Breast epithelium (tissue), 4 donors: Measurements from ENCODE around the gene NCK1. TPM values are rescaled to one million over a fixed set of nuclear protein-coding genes. Genes with fewer than 3 reads are reported as not detected.
A peak's percentile ranks its signal among the peaks of the same experiment; 100 is the strongest.

ENCODE experiments used
- DNase-seq, 2 donors: peaks; one replicate each; pipeline ENCODE4 v3.0.0-alpha.2; 2019; ENCODE audit warnings: low spot score in 2 of 2
- H3K27ac ChIP-seq, 2 donors: fragments of 200-600 bp; sonication (generic) in 1 of 2; one replicate each; pipeline ENCODE4 v1.5.1; 2016 to 2019; ENCODE audit warnings: mild to moderate bottlenecking in 1 of 2
- H3K27me3 ChIP-seq, 2 donors: fragments of 200-600 bp; sonication (generic) in 1 of 2; one replicate each; pipeline versions ENCODE4 v1.5.1 to v1.6.0; 2017 to 2019; ENCODE audit warnings: control low read depth in 1 of 2, mild to moderate bottlenecking in 1 of 2
- H3K36me3 ChIP-seq: fragments of 200-600 bp; one replicate; pipeline ENCODE4 v1.5.1; 2019
- H3K4me1 ChIP-seq, 2 donors: fragments of 200-600 bp; sonication (generic); one replicate each; pipeline ENCODE4 v1.5.1; 2016 to 2019; ENCODE audit warnings: control low read depth in 1 of 2
- H3K4me3 ChIP-seq, 3 donors: fragments of 200-600 bp; sonication (generic); 1 replicate in 2 of 3; 2 replicates in 1 of 3; pipeline ENCODE4 v1.5.1; 2016 to 2019; ENCODE audit warnings: mild to moderate bottlenecking in 3 of 3, moderate library complexity in 2 of 3
- H3K9me3 ChIP-seq, 2 donors: fragments of 200-600 bp; sonication (generic) in 1 of 2; one replicate each; pipeline ENCODE4 v1.5.1; 2016 to 2019; ENCODE audit warnings: control low read depth in 1 of 2
- CTCF ChIP-seq, 3 donors: fragments of 450-650 bp; IDR thresholded peaks; one replicate each; pipeline ENCODE4 v1.5.1; 2016 to 2017; ENCODE audit warnings: antibody characterized with exemption in 3 of 3, mild to moderate bottlenecking in 3 of 3, moderate library complexity in 3 of 3
- POLR2A ChIP-seq: fragments of 450-650 bp; IDR thresholded peaks from one replicate; pipeline ENCODE4 v1.6.1; 2016; ENCODE audit warnings: antibody characterized with exemption, mild to moderate bottlenecking, moderate library complexity
- POLR2AphosphoS5 ChIP-seq, 3 donors: sonication (generic); formaldehyde crosslinking; IDR thresholded peaks; one replicate each; pipeline ENCODE4 v1.6.1; 2017; ENCODE audit warnings: antibody characterized with exemption in 3 of 3
- intact Hi-C: fragments of 100-400 bp; cut with DNase I; formaldehyde crosslinking; loops from one replicate; pipeline ENCODE4 v1.15.1; 2023; ENCODE audit warnings: low total_unique reads
- total RNA-seq, 3 donors: library from RNA; depleted of rRNA; stranded (reverse); fragments of >200 nt; gene quantifications; one replicate each; pipeline ENCODE4 v1.1.0, GENCODE V29; 2016

The NCK1 gene
- total RNA-seq, 3 donors from 2014 or later: 62.3 to 77.0 (median 75.5) TPM

GRCh38 chr3:136946978-136947377 lies 85.0 kb downstream of the NCK1 start:
- Histone ChIP-seq H3K4me3 (no peak overlapping the region), H3K27ac (no peak overlapping the region), H3K27me3 (no peaks in the 10 kb centered on the region), H3K9me3 (no peaks in the 10 kb centered on the region), H3K36me3 (no peaks in the 10 kb centered on the region), H3K4me1 (no peaks in the 10 kb centered on the region)
- DNase-seq: no peak
- intact Hi-C loops: no loop called here
- TF ChIP-seq POLR2A: no peak
- TF ChIP-seq POLR2AphosphoS5 (IDR thresholded peaks at IDR 0.05): no peak
- TF ChIP-seq CTCF (IDR thresholded peaks at IDR 0.05): no peak

GRCh38 chr3:136947477-136947876 lies 85.5 kb downstream of the NCK1 start:
- Histone ChIP-seq H3K9me3 (no peaks in the 10 kb centered on the region), H3K27me3 (no peaks in the 10 kb centered on the region), H3K36me3 (no peaks in the 10 kb centered on the region), H3K4me1 (no peaks in the 10 kb centered on the region), H3K4me3 (no peak overlapping the region), H3K27ac (peak overlapping the region in 1 of 2 donors; percentile 10)
- TF ChIP-seq POLR2A: no peak
- TF ChIP-seq POLR2AphosphoS5 (IDR thresholded peaks at IDR 0.05): no peak
- TF ChIP-seq CTCF (IDR thresholded peaks at IDR 0.05): no peak
- intact Hi-C loops: no loop called here
- no peak for DNase-seq

DNA sequence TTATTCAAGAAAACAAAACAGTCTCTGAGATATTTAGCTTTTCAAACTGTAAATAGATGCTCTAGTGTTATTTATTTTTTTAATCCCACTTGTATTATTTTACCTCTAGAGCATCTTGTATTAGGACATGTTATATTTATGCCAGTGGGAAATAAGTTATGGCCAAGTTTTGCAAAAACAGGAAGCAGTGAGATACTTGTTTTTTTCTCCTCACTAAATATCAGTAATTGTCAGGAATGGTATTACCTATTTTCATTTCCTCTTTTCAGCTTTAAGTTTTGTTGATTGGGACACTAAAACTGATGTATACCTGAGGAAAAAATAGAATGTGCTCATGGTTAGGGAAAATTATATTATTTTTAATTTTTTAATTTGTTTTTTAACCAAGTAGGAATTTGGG lies 87.1 kb downstream of the NCK1 start:
- intact Hi-C loops: no loop called here
- DNase-seq: no peak
- Histone ChIP-seq H3K27ac (no peak overlapping the region), H3K4me1 (no peaks in the 10 kb centered on the region), H3K9me3 (no peaks in the 10 kb centered on the region), H3K36me3 (no peaks in the 10 kb centered on the region), H3K27me3 (no peaks in the 10 kb centered on the region), H3K4me3 (no peak overlapping the region)
- TF ChIP-seq POLR2A (no peak), POLR2AphosphoS5 (IDR thresholded peaks at IDR 0.05) (no peak), CTCF (IDR thresholded peaks at IDR 0.05) (no peak)

DNA sequence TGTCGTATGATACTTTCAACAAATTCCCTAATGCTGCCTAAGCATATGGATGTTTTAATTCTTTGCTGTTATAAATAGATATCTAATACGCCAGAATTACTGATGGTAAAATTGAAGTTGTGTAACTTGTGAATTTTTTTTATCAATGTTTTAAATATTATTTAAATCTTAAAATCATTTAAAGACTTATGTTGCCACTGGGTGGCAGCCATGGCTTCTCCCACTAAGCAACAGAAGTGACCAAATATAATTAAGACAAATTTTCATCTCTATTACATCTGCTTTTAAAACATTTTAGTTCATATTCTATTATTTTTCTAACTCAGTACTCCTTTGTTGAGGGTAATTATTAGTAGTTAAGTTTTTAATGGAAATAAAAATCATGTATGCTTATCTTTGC lies 87.7 kb downstream of the NCK1 start:
- intact Hi-C loops: no loop called here
- Histone ChIP-seq H3K27me3 (no peaks in the 10 kb centered on the region), H3K27ac (no peak overlapping the region), H3K36me3 (no peaks in the 10 kb centered on the region), H3K4me3 (no peak overlapping the region), H3K9me3 (no peaks in the 10 kb centered on the region), H3K4me1 (no peaks in the 10 kb centered on the region)
- no peak for TF ChIP-seq CTCF (IDR thresholded peaks at IDR 0.05)
- no peak for TF ChIP-seq POLR2A
- TF ChIP-seq POLR2AphosphoS5 (IDR thresholded peaks at IDR 0.05): no peak
- no peak for DNase-seq

- H3K27ac ChIP-seq: no peak overlapping the region
- intact Hi-C loops: no loop called here
- H3K27me3 ChIP-seq: no peaks in the 10 kb centered on the region
- no peaks in the 10 kb centered on the region for H3K9me3 ChIP-seq
- H3K4me1 ChIP-seq: no peaks in the 10 kb centered on the region
- TF ChIP-seq POLR2AphosphoS5 (IDR thresholded peaks at IDR 0.05) (no peak), POLR2A (no peak), CTCF (IDR thresholded peaks at IDR 0.05) (no peak)
- H3K4me3 ChIP-seq: no peak overlapping the region
- no peak for DNase-seq
- no peaks in the 10 kb centered on the region for H3K36me3 ChIP-seq
These were observed 88.6 kb downstream of the NCK1 start for GRCh38 chr3:136950623-136951022.
